Liver (tissue), 9 donors: ENCODE data around the gene CLRN3. TPM values are rescaled to one million over a fixed set of nuclear protein-coding genes. Genes with fewer than 3 reads are reported as not detected.

Experiments used
- DNase-seq: peaks from one replicate; pipeline ENCODE4 v3.0.0-alpha.2; 2017; ENCODE audit warnings: low spot score
- H3K27ac ChIP-seq, 2 donors: one replicate each; pipeline ENCODE4 v1.7.0; 2013; ENCODE audit warnings: inconsistent platforms in 2 of 2, low read length in 2 of 2, control low read depth in 1 of 2, low read depth in 1 of 2, mild to moderate bottlenecking in 1 of 2
- H3K27me3 ChIP-seq, 4 donors: one replicate each; pipeline versions ENCODE4 v1.6.1 to v1.7.0; 2013; ENCODE audit warnings: low read length in 3 of 4, inconsistent platforms in 1 of 4, mild to moderate bottlenecking in 1 of 4, moderate library complexity in 1 of 4; ENCODE audit not compliant: control insufficient read depth in 4 of 4, insufficient read depth in 4 of 4
- H3K36me3 ChIP-seq, 4 donors: one replicate each; pipeline versions ENCODE4 v1.6.1 to v1.7.0; 2013; ENCODE audit warnings: low read length in 3 of 4, mild to moderate bottlenecking in 3 of 4, low read depth in 1 of 4, moderate library complexity in 1 of 4; ENCODE audit not compliant: control insufficient read depth in 4 of 4, insufficient read depth in 3 of 4
- H3K4me1 ChIP-seq, 4 donors: one replicate each; pipeline versions ENCODE4 v1.6.1 to v1.7.0; 2013; ENCODE audit warnings: low read length in 3 of 4, mild to moderate bottlenecking in 3 of 4, moderate library complexity in 1 of 4; ENCODE audit not compliant: control insufficient read depth in 4 of 4, insufficient read depth in 4 of 4
- H3K4me3 ChIP-seq, 3 donors: one replicate each; pipeline versions ENCODE4 v1.6.1 to v1.7.0; 2013; ENCODE audit warnings: low read length in 3 of 3, control low read depth in 1 of 3, low read depth in 1 of 3, mild to moderate bottlenecking in 1 of 3
- H3K9ac ChIP-seq, 2 donors: one replicate each; pipeline ENCODE4 v1.7.0; 2013; ENCODE audit warnings: low read length in 2 of 2, mild to moderate bottlenecking in 2 of 2, moderate library complexity in 2 of 2, control low read depth in 1 of 2, low read depth in 1 of 2
- H3K9me3 ChIP-seq, 4 donors: one replicate each; pipeline versions ENCODE4 v1.6.1 to v1.7.0; 2013; ENCODE audit warnings: low read length in 3 of 4; ENCODE audit not compliant: control insufficient read depth in 4 of 4
- CTCF ChIP-seq: fragments of 150-350 bp; IDR thresholded peaks from 2 replicates; pipeline ENCODE4 v1.5.1; 2017; ENCODE audit warnings: improper control_type of control experiment, low read depth, low read length; ENCODE audit not compliant: missing input control
- EGR1 ChIP-seq, 2 donors: IDR thresholded peaks; 2 replicates each; pipeline ENCODE4 v1.6.1; 2016 to 2018; ENCODE audit warnings: antibody characterized with exemption in 2 of 2, low read depth in 2 of 2
- FOXA1 ChIP-seq: IDR thresholded peaks from 2 replicates; pipeline ENCODE4 v1.6.1; 2016; ENCODE audit warnings: antibody characterized with exemption
- FOXA2 ChIP-seq: IDR thresholded peaks from 2 replicates; pipeline ENCODE4 v1.6.1; 2016; ENCODE audit warnings: antibody characterized with exemption
- GABPA ChIP-seq, 2 donors: IDR thresholded peaks in 1 of 2; conservative IDR thresholded peaks in 1 of 2; 2 replicates each; pipeline ENCODE4 v1.6.1; 2016; ENCODE audit warnings: antibody characterized with exemption in 2 of 2, mild to moderate bottlenecking in 1 of 2, moderate library complexity in 1 of 2
- HNF4A ChIP-seq, 2 donors: conservative IDR thresholded peaks; 2 replicates each; pipeline ENCODE4 v1.6.1; 2016; ENCODE audit warnings: antibody characterized with exemption in 2 of 2, mild to moderate bottlenecking in 2 of 2
- HNF4G ChIP-seq: IDR thresholded peaks from 2 replicates; pipeline ENCODE4 v1.6.1; 2016; ENCODE audit warnings: antibody characterized with exemption
- JUND ChIP-seq, 2 donors: IDR thresholded peaks; 2 replicates each; pipeline ENCODE4 v1.6.1; 2016; ENCODE audit warnings: antibody characterized with exemption in 2 of 2
- RAD21 ChIP-seq, 2 donors: IDR thresholded peaks; 2 replicates each; pipeline ENCODE4 v1.6.1; 2016; ENCODE audit warnings: antibody characterized with exemption in 2 of 2, mild to moderate bottlenecking in 2 of 2
- REST ChIP-seq: IDR thresholded peaks from 2 replicates; pipeline ENCODE4 v1.6.1; 2016; ENCODE audit warnings: antibody characterized with exemption, mild to moderate bottlenecking
- RXRA ChIP-seq, 2 donors: IDR thresholded peaks; 2 replicates each; pipeline ENCODE4 v1.6.1; 2017 to 2018; ENCODE audit warnings: antibody characterized with exemption in 2 of 2, mild to moderate bottlenecking in 1 of 2
- SP1 ChIP-seq: IDR thresholded peaks from 2 replicates; pipeline ENCODE4 v1.6.1; 2018; ENCODE audit warnings: antibody characterized with exemption, mild to moderate bottlenecking
- YY1 ChIP-seq: IDR thresholded peaks from 2 replicates; pipeline ENCODE4 v1.6.1; 2016; ENCODE audit warnings: antibody characterized with exemption, mild to moderate bottlenecking
- WGBS: extraction: QIAGEN DNeasy Blood & Tissue Kit; methylation state at CpG from one replicate; pipeline ENCODE4 v1.1.7; 2013; 5-methylcytosine and 5-hydroxymethylcytosine counted together
- polyA plus RNA-seq, 2 donors: library from polyadenylated mRNA; stranded (reverse) in 1 of 2; unstranded in 1 of 2; fragments of 200-250 nt in 1 of 2; fragments of >200 nt in 1 of 2; fragmentation: Nextera tagmentation in 1 of 2; extraction: Ambion mirVana in 1 of 2; gene quantifications; one replicate each; pipeline versions ENCODE4 v1.2.1 to v1.2.3, GENCODE V29; 2013 to 2015
- total RNA-seq, 2 donors: library from RNA; depleted of rRNA; stranded (reverse); fragments of >200 nt; gene quantifications; one replicate each; pipeline ENCODE4 v1.2.3, GENCODE V29; 2014
- TF ChIP-seq, protein P1 (sequence below): IDR thresholded peaks from 2 replicates; pipeline ENCODE4 v1.6.1; 2016; ENCODE audit warnings: antibody characterized with exemption
- TF ChIP-seq, protein P2 (sequence below): IDR thresholded peaks from 2 replicates; pipeline ENCODE4 v1.6.1; 2016; ENCODE audit warnings: antibody characterized with exemption
- TF ChIP-seq, protein P3 (sequence below): IDR thresholded peaks from 2 replicates; pipeline ENCODE4 v1.6.1; 2016; ENCODE audit warnings: antibody characterized with exemption
- donor health status: healthy.
- donor health status: healthy.
- donor health status: healthy.
- donor health status: healthy.
- donor health status: healthy.

The CLRN3 gene
- total and polyA plus RNA-seq, 4 donors, result 0.33 to 16.9 (median 6.9) TPM

- WGBS, result 84% methylated on average over 7 of the region's 7 CpGs
- no peaks in the 10 kb centered on the region for H3K4me1 ChIP-seq
- no peak for DNase-seq
- H3K9me3 ChIP-seq, result no peaks in the 10 kb centered on the region
- no peak for TF ChIP-seq FOXA2
- TF ChIP-seq RXRA (IDR thresholded peaks at IDR 0.05), result no peak
- TF ChIP-seq HNF4A (conservative IDR thresholded peaks at IDR 0.05), result no peak
- no peak for TF ChIP-seq REST
- TF ChIP-seq, protein P1, sequence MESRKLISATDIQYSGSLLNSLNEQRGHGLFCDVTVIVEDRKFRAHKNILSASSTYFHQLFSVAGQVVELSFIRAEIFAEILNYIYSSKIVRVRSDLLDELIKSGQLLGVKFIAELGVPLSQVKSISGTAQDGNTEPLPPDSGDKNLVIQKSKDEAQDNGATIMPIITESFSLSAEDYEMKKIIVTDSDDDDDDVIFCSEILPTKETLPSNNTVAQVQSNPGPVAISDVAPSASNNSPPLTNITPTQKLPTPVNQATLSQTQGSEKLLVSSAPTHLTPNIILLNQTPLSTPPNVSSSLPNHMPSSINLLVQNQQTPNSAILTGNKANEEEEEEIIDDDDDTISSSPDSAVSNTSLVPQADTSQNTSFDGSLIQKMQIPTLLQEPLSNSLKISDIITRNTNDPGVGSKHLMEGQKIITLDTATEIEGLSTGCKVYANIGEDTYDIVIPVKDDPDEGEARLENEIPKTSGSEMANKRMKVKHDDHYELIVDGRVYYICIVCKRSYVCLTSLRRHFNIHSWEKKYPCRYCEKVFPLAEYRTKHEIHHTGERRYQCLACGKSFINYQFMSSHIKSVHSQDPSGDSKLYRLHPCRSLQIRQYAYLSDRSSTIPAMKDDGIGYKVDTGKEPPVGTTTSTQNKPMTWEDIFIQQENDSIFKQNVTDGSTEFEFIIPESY, result no peak
- TF ChIP-seq HNF4G, result no peak
- no peak for TF ChIP-seq CTCF
- TF ChIP-seq RAD21 (IDR thresholded peaks at IDR 0.05), result no peak
- no peak for TF ChIP-seq SP1
- no peak for TF ChIP-seq JUND (IDR thresholded peaks at IDR 0.05)
- no peak for TF ChIP-seq GABPA (IDR thresholded peaks at IDR 0.05 in 1 of 2, conservative IDR thresholded peaks at IDR 0.05 in 1 of 2)
- TF ChIP-seq, protein P2, sequence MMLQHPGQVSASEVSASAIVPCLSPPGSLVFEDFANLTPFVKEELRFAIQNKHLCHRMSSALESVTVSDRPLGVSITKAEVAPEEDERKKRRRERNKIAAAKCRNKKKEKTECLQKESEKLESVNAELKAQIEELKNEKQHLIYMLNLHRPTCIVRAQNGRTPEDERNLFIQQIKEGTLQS, result no peak
- TF ChIP-seq, protein P3, sequence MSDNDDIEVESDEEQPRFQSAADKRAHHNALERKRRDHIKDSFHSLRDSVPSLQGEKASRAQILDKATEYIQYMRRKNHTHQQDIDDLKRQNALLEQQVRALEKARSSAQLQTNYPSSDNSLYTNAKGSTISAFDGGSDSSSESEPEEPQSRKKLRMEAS, result no peak
- H3K27ac ChIP-seq, result no peak overlapping the region
- H3K36me3 ChIP-seq, result no peaks in the 10 kb centered on the region
- no peaks in the 10 kb centered on the region for H3K27me3 ChIP-seq
- H3K4me3 ChIP-seq, result no peak overlapping the region
- no peak overlapping the region for H3K9ac ChIP-seq
These were observed 40.3 kb downstream of the CLRN3 start for GRCh38 chr10:127852456-127852855.

GRCh38 chr10:127851661-127852194 is 41.0 kb downstream of the CLRN3 start:
- no peak for TF ChIP-seq JUND (IDR thresholded peaks at IDR 0.05)
- TF ChIP-seq EGR1 (IDR thresholded peaks at IDR 0.05; ENCODE audit: low read depth in 2 of 2), result no peak
- no peak for TF ChIP-seq HNF4G
- no peak for TF ChIP-seq FOXA1
- no peak for TF ChIP-seq YY1
- TF ChIP-seq FOXA2, result no peak
- no peak for TF ChIP-seq SP1
- no peak for TF ChIP-seq GABPA (IDR thresholded peaks at IDR 0.05 in 1 of 2, conservative IDR thresholded peaks at IDR 0.05 in 1 of 2)
- no peak for TF ChIP-seq REST
- TF ChIP-seq CTCF, result no peak
- TF ChIP-seq, protein P3, result no peak
- TF ChIP-seq, protein P2, result no peak
- TF ChIP-seq RAD21 (IDR thresholded peaks at IDR 0.05), result no peak
- 85% methylated on average over 14 of the region's 14 CpGs for WGBS
- H3K4me1 ChIP-seq, result no peaks in the 10 kb centered on the region
- no peak overlapping the region for H3K4me3 ChIP-seq
- no peak overlapping the region for H3K27ac ChIP-seq
- H3K9ac ChIP-seq, result no peak overlapping the region
- H3K9me3 ChIP-seq, result no peaks in the 10 kb centered on the region
- no peaks in the 10 kb centered on the region for H3K36me3 ChIP-seq
- peaks cover 0 to 4% (median 0%) of the 10 kb centered on the region in 4 donors for H3K27me3 ChIP-seq
- DNase-seq, result no peak
